Cortex of kidney (tissue), 1 donor: ENCODE results near the gene MAP4K3.
"Not testable (repeated sequence)": the region's sequence is repeated elsewhere in the genome, so short reads cannot be mapped to it uniquely, and the experiment has no call there.

Experiments
- DNase-seq: peaks from one replicate; lab custom pipeline; 2025; lab: John Stamatoyannopoulos, UW

The MAP4K3 gene

DNA sequence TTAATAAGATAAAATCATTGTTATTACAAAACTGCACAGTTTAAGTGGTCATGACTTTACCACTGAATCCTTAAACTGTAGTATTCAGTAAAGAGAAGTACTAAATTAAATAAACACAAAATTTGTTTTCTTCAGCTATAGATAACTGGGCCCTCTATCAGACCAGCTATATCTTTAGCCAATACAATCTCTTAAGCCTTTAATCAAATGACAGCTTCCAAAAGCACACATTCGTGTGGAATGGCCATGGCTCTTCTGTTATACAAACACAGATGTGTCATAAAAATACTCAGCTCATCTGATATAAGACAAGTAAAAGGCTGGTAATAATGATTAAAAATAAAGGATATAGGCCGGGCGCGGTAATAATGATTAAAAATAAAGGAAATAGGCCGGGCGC lies 135.7 kb downstream of the MAP4K3 start:
- no peak for DNase-seq

GRCh38 chr2:39300044-39300978 lies 136.8 kb downstream of the MAP4K3 start:
- DNase-seq = no peak

GRCh38 chr2:39290433-39290832 lies 146.7 kb downstream of the MAP4K3 start:
- no peak for DNase-seq

- DNase-seq = no peak
Measured at GRCh38 chr2:39289609-39290008, 147.5 kb downstream of the MAP4K3 start.

DNA sequence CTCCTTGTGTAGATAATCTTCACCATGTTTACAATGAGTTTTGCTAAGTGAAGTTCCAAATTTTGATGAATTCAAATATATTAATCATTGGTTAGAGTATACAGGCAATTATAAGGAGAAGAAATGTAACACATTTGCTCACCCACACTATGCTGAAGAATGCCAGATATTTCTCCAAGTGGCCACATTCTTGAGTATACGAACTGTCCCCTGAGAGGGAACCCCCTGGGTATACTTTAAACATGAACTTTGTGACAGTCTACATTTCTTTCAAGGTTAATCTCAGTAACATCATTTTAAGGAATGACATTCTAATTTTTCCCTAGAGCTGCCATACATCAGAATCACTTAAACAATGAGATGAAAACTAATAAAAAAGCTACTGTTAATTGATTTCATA lies 153.5 kb downstream of the MAP4K3 start:
- DNase-seq = no peak

DNA sequence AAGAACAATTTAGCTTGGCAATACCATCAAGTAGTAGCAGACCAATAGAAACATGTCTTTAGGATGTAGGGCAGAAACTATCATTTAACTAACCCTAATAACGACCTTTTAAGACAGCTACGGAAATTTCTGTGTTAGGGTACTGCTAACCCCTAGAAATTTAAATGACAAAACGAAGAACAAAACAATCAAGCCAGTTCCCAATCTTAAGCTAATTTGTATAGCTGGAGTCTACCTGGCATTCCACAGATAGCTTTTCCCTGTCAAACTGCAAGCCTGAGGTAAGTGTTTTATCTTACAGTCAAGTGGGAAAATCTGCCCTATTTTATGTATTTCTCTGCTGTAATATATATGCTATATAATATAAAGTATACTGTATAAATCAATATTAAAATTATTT lies 155.7 kb downstream of the MAP4K3 start:
- DNase-seq = no peak

- no peak for DNase-seq
Measured at GRCh38 chr2:39275016-39275415, 162.1 kb downstream of the MAP4K3 start.

GRCh38 chr2:39269941-39270340 lies 167.1 kb downstream of the MAP4K3 start:
- DNase-seq = no peak

DNA sequence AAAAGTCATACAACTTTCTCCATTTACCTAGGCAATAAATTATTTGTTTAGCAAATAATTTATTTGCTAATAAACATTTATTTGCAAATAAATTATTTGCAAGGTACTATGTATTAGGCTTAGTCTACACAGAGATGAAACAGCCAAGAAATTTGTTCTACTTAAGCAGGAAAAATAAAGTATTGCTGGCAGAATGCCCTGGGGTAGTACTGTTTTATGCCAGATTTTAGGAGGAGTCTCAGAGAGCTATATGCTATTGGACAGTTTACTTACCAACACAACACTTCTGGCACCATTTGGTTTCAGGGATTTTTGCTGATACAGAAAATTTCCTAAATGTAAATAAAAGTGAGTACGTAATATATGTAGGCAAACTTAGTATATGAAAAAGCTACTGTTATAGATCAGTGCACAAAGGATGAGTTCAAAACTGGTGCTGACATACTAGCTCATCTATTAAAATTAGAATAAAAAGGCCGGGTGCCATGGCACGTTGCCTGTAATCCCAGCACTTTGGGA lies 170.1 kb downstream of the MAP4K3 start:
- DNase-seq = no peak

DNA sequence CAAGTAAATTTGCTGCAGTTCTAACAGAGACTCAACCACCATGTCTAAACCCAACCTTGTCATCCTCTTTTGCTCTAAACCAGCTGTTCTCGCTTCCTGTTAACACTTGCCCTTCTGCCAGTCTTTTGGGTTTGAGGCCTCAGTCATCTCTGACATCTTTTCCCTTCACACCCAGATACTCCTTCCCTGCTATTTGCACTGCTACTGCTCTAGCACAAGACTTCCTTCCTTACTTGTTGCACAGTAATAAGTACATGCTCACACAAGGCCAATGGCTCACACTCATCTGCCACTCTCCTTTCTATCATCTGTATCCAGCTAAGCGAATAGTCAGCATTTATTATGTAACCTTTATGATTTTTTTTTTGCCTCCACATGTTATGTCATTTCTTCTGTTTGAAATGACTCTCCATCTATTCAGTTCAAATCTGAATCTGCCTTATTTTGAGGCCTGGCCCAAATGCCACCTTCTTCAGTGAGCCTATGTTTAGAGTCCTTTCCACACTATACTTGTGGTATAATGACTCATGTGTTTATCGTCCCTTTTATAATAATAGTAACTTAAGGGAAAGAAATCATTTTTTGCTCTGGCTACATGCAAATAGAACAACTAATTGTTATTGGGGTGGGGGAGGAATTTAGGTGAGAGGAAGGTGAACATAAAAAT lies 170.8 kb downstream of the MAP4K3 start:
- DNase-seq = no peak

DNA sequence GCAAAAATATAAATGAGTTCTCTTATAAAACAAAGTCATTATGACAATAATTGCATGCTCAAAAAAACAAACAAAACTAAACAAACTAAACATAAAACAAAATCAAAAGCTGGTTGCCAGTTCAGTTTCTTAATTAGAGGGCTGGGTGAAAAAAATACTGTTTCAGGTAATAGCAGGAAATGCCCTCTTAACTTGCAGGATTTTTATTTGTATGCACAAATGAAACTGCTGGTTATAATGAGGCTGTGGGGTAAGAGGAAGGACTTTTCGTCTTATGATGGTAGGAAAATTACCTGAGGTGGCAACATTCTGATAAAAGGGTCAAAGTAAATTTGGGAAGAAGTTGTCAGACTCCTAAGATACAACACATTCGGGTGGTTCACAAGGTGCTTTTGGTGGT lies 171.8 kb downstream of the MAP4K3 start:
- no peak for DNase-seq

DNA sequence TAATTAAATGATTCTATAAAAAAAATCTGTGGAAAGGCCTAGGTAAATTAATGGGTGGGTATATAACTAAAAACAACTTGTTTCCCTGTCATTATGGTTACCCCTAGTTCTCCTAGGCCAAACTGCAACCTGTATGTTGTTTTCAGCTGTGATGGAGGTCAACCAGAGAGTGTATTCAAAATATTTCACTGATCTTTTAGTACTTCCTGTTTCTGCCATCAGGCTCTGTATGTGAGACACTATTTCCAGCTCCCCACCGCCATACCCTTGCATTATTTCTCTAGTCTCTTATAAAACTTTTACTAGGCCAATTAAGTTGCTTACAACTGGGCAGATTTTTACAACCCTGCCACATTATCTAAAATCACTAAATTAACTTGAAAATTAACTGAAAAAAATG lies 172.4 kb downstream of the MAP4K3 start:
- DNase-seq = no peak

- DNase-seq = no peak
Measured at GRCh38 chr2:39260087-39260486, 177.0 kb downstream of the MAP4K3 start.

GRCh38 chr2:39256040-39256439 lies 181.0 kb downstream of the MAP4K3 start:
- no peak for DNase-seq

- DNase-seq = no peak
Measured at GRCh38 chr2:39252888-39253518, 184.1 kb downstream of the MAP4K3 start.

- no peak for DNase-seq
Measured at GRCh38 chr2:39247512-39248043, 189.5 kb downstream of the MAP4K3 start.

DNA sequence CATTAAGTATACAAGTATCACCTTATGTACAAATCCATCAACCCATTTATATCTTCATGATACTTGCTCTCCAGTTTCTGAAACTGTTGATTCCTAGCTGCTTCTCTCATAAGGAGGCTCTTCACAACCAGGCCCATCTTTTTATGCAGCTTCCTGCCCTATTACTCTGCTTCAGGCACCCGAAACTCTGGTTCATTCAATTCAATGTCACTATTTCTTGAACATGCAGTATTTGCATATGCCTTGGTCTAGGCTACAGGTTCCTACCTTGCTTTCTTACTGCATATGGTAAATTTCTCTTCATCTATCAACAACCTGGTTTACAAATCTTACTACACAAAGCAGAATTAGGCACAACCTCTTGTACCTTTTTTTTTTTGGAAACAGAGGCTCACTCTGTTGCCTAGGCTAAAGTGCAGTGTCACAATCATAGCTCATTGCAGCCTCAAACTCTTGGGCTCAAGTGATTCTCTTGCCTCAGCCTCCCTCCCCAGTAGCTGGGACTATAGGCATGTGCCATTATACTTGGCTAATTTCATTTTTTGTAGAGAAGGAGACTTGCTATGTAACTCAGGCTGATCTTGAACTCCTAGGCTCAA lies 190.6 kb downstream of the MAP4K3 start:
- DNase-seq = no peak

- not testable (repeated sequence) for DNase-seq
Measured at GRCh38 chr2:39244963-39245625, 192.0 kb downstream of the MAP4K3 start.

- DNase-seq = not testable (repeated sequence)
Measured at GRCh38 chr2:39244241-39244862, 192.7 kb downstream of the MAP4K3 start.

DNA sequence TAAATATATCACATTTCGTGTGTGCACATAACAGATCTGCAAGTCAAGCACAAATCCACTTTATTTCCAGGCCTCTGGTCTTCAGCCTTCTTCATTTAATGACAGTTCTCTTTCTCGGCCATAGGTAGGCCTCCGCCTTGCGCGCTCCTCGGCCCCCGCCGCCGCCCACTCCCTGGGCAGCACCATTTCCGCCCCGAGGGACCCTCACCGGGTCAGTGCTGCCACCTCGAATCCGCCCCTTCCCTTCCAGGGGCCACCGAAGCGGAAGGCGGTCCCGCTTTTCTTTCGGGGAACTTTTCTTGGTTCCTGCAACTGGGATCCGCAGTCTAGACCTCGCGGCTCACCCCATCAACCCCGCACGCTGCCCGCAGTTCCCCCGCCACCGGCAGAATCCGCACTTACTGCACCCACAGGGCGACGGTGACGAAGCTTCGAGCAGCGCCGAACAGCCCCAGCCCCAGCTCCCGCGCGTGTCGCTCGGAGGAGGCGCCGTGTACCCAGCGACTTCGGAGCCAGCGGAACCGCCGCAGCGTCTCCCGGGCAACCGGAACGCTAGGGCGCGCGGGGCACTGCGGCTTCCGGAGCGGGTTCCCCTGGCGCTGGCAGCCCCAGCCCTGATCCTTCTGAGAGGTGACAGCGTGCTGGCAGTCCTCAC lies 193.5 kb downstream of the MAP4K3 start, which contains the start of gene CDKL4:
Gene CDKL4, minus strand, starts transcription at position 502 of the 655 bp plus-strand sequence.
- DNase-seq = no peak
